ENCODE measurements around the gene INPP5K. TPM values are rescaled to one million over a fixed set of nuclear protein-coding genes. Genes with fewer than 3 reads are reported as not detected.
"Not testable (repeated sequence)": the region's sequence is repeated elsewhere in the genome, so short reads cannot be mapped to it uniquely, and the experiment has no call there.

INPP5K gene
- total RNA-seq, 1 experiment from 2014 or later: 20.9 TPM

DNA sequence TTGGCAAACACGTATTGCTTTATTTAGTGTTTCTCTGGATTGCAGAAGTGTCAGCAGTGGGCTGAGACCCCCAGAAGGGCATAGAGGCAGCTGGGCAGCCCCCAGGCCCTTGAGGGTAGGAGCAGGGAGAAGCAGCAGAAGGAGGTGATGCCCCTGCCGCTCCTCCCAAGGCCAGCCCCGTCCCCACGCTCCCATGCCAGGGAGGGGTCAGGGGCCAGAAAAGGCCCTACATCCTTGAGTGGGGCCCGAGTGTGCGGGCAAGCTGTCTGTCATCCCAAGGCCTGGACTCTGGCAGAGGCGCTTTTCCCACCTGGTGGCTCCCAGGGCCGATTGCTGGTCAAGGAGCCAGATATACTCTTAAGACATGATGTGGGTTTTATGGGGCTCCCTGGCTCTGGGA, 52.2 kb downstream of the INPP5K start:
- no peak for DNase-seq (ENCODE audit: low read depth)

GRCh38 chr17:1462164-1463112, 54.0 kb downstream of the INPP5K start:
- peak; percentile 49 for DNase-seq (ENCODE audit: low read depth)

DNA sequence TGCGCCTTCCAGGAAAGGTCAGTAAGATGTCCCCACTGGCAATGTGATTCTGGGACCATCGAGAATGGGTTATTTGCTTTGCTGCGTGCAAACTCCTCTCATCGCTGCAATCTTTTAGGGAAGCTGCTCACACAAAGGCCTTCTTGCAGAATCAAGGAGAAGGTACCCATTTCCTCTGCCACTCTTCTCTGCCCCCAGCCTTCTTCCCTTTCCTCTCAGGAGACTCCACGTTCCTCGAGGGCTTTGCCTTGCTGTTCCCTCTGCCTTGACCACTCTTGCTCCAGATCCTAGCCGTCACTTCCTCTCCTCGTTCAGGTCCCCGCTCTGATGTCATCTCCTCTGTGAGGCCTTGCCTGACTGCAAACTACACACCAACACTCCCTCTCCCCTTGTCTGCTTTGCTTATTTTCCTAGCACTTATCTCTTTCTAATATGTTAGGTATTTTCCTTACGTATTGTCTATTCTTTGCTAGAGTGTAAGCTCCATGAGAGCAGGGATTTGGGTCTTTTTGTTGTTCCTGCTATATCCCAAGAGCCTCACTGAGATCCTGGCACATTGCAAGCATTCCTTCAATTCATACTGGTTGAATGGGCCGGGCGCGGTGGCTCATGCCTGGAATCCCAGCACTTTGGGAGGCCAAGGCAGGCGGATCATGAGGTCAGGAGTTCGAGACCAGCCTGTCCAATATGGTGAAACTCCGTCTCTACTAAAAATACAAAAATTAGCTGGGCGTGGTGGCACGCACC, 55.0 kb downstream of the INPP5K start:
- no peak for DNase-seq (ENCODE audit: low read depth)

- no peak for DNase-seq (ENCODE audit: low read depth)
Observed at GRCh38 chr17:1460233-1460632, 56.2 kb downstream of the INPP5K start.

DNA sequence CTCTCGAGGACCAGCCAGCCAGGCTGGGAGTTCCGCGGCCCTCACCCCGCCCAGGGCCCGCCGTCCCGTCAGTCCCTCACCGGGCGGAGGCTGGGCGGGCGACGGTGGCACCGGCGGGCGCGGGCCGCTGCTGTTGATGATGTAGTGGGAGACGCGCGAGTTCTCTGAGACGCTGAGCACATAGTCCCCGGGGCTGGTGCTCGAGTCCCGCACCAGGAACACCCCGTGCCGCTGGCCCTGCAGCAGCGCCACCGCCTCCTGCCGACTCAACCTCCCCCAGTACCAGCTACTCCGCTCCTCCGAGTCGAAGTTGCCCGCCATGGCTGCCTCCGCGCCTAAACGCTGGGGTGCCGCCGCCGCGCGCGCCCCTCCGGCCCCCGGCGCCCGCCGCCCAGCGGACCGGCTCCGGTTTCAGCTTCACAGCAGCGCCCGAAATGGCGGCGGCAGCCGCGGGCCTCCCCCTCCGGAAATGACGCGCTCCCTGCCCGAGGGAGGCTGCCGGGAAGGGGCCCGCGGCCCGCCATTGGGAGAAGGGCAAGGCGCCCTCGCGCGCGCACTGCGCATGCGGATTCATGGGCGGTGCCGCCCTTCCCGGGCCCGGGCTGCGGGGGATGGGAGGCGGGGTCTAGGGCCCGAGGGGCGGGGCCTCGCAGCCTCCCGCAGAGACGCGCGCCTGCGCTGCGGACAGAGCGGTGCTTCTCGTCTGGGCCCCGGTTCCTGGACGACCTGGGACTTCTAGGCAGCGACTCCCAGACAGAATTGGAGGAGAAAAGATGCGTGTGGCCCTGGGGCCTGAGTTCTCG, 60.4 kb downstream of the INPP5K start, which contains the start of gene CRK:
TSS of gene CRK (minus strand) at position 436 of the 803 bp plus-strand sequence. CDS start at position 321, 115 bp downstream.
- peak; percentile 88 for DNase-seq (ENCODE audit: low read depth)

DNA sequence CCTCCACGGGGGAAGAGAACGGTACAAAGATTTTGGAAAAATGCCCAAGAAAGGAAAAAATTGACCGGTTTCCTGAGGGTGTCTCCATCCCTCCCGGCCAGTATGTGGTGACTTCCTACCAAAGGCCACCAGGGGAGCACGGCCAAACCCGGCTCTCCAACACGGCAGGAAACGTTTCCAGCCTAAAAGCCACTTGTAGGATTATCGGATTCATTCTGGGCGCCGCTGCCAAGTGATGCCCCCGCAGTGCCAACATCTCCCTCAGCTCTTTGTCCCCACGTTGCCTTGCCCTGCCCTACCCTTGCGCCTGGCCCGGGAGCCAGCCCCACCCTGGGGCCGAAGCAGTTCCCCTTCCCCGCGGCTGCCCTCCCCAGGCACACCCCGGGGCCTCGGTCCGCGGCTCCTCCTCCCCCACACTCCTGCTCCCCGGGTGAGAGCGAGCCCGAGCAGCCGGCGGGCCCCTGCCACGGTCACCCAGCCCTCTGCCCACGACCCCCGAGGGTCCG, 61.1 kb downstream of the INPP5K start:
- peak; percentile 77 for DNase-seq (ENCODE audit: low read depth)

- DNase-seq (ENCODE audit: low read depth): no peak
Observed at GRCh38 chr17:1454541-1454940, 61.9 kb downstream of the INPP5K start.

DNA sequence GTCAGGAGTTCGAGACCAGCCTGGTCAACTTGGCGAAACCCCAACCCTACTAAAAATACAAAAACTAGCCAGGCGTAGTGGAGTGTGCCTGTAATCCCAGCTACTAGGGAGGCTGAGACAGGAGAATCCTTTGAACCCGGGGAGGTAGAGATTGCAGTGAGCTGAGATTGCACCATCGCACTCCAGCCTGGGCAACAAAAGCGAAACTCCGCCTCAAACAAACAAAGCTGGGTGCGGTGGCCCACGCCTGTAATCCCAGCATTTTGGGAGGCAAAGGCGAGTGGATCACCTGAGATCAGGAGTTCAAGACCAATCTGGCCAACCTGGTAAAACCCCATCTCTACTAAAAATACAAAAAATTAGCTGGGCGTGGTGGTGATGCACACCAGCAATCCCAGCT, 62.7 kb downstream of the INPP5K start:
- not testable (repeated sequence) for DNase-seq (ENCODE audit: low read depth)

DNA sequence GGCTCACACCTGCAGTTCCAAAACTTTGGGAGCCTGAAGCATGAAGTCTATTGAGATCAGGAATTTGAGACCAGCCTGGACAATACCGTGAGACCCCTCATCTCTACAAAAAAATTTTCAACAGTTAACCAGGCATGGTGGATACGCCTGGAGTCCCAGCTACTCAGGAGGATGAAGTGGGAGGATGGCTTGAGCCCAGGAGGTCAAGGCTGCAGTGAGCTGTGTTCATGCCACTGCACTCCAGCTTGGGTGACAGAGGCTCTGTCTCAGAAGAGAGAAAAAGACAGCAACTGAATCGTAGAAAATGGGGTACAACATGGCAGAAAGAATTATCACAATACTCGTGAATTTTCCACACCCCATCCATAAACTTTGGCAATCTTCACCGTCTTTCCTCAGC, 63.6 kb downstream of the INPP5K start:
- DNase-seq (ENCODE audit: low read depth): no peak

DNA sequence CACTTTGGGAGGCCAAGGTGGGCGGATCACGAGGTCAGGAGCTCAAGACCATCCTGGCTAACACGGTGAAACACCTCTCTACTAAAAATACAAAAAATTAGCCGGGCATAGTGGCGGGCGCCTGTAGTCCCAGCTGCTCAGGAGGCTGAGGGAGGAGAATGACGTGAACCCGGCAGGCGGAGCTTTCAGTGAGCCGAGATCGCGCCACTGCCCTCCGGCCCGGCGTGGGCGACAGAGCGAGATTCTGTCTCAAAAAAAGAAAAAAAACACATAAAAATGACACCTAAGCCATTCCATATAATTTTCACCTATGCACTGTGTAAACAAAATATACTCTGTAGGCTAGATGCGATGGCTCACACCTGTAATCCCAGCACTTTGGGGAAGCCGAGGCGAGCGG, 66.2 kb downstream of the INPP5K start:
- DNase-seq (ENCODE audit: low read depth): not testable (repeated sequence)

DNA sequence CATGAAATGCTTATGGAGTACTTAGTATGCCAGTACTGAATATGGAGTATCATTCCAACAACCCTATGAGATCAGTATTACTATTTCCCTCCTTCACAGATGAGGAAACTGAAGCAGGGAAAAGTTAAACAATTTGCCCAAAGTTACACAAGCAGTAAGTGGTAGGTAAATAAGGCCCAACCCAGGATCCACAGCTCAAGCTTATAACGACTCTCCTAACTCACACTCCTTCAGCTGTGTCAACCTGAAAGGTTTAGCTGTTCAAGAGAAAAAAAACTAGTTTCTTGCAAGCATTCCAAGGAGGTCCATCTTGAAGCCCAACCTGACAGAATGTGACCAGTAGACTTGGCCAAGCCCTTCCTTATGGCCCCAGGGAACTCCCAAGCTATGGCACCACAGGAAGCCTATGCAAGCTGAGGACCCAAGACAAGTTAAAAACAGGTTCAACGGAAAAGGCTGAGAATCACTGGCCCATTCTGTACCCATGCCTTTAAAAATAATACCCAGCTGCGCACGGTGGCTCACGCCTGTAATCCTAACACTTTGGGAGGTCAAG, 66.9 kb downstream of the INPP5K start:
- DNase-seq (ENCODE audit: low read depth): no peak

GRCh38 chr17:1447052-1447451, 69.4 kb downstream of the INPP5K start:
- no peak for DNase-seq (ENCODE audit: low read depth)

GRCh38 chr17:1446201-1446600, 70.2 kb downstream of the INPP5K start:
- DNase-seq (ENCODE audit: low read depth): no peak

- DNase-seq (ENCODE audit: low read depth): not testable (repeated sequence)
Observed at GRCh38 chr17:1445695-1446094, 70.7 kb downstream of the INPP5K start.

Other genes with a start within 250 kb of the INPP5K start
- gene BHLHA9, start 246.2 kb downstream of the INPP5K start, total RNA-seq (2014; rRNA removed; shearing (Covaris generic)): not detected in 2 replicates
- not detected in 2 replicates for gene TRARG1, start 236.9 kb downstream of the INPP5K start, total RNA-seq (2014; rRNA removed; shearing (Covaris generic))
- 337 and 342 TPM in 2 replicates for gene YWHAE, start 116.4 kb downstream of the INPP5K start, total RNA-seq (2014; rRNA removed; shearing (Covaris generic))
- gene CRK, start 60.4 kb downstream of the INPP5K start, total RNA-seq (2014; rRNA removed; shearing (Covaris generic)): 62.6 and 67.6 TPM in 2 replicates
- 58.2 and 62.9 TPM in 2 replicates for gene MYO1C, start 23.9 kb downstream of the INPP5K start, total RNA-seq (2014; rRNA removed; shearing (Covaris generic))
- gene PITPNA, start 46.2 kb upstream of the INPP5K start, total RNA-seq (2014; rRNA removed; shearing (Covaris generic)): 11.4 and 13.6 TPM in 2 replicates
- gene SLC43A2, start 112.2 kb upstream of the INPP5K start, total RNA-seq (2014; rRNA removed; shearing (Covaris generic)): 2.2 and 2.5 TPM in 2 replicates
- 0.12 and 0.20 TPM in 2 replicates for gene SCARF1, start 129.1 kb upstream of the INPP5K start, total RNA-seq (2014; rRNA removed; shearing (Covaris generic))
- gene RILP, start 133.3 kb upstream of the INPP5K start, total RNA-seq (2014; rRNA removed; shearing (Covaris generic)): 8.8 and 9.1 TPM in 2 replicates
- 65.7 and 69.7 TPM in 2 replicates for gene PRPF8, start 168.3 kb upstream of the INPP5K start, total RNA-seq (2014; rRNA removed; shearing (Covaris generic))
- 0.39 and 0.48 TPM in 2 replicates for gene TLCD2, start 193.8 kb upstream of the INPP5K start, total RNA-seq (2014; rRNA removed; shearing (Covaris generic))
- gene WDR81, start 208.1 kb upstream of the INPP5K start, total RNA-seq (2014; rRNA removed; shearing (Covaris generic)): 5.3 and 8.2 TPM in 2 replicates
- gene SERPINF2, start 226.3 kb upstream of the INPP5K start, total RNA-seq (2014; rRNA removed; shearing (Covaris generic)): under 0.01 and 0.24 TPM in 2 replicates
- 127 and 150 TPM in 2 replicates for gene SERPINF1, start 245.4 kb upstream of the INPP5K start, total RNA-seq (2014; rRNA removed; shearing (Covaris generic))